IPS-15b (cell line): ENCODE measurements around the gene OR10A4.
"Not testable (repeated sequence)": the region's sequence is repeated elsewhere in the genome, so short reads cannot be mapped to it uniquely, and the experiment has no call there.

ENCODE experiments used
- H3K27me3 ChIP-seq: one replicate; pipeline ENCODE4 v1.6.1; 2013; ENCODE audit warnings: low read length; ENCODE audit not compliant: control insufficient read depth, insufficient read depth
- H3K36me3 ChIP-seq: one replicate; pipeline ENCODE4 v1.6.1; 2013; ENCODE audit warnings: low read length; ENCODE audit not compliant: control insufficient read depth, insufficient read depth
- H3K4me1 ChIP-seq: one replicate; pipeline ENCODE4 v1.6.1; 2013; ENCODE audit warnings: mild to moderate bottlenecking, low read length; ENCODE audit not compliant: control insufficient read depth, insufficient read depth
- H3K4me3 ChIP-seq: one replicate; pipeline ENCODE4 v1.5.1; 2013; ENCODE audit warnings: low read depth, low read length
- H3K9ac ChIP-seq: one replicate; pipeline ENCODE4 v1.6.1; 2013; ENCODE audit warnings: low read depth, mild to moderate bottlenecking, low read length
- H3K9me3 ChIP-seq: one replicate; pipeline ENCODE4 v1.6.1; 2013; ENCODE audit warnings: mild to moderate bottlenecking, low read length; ENCODE audit not compliant: control insufficient read depth, insufficient read depth

Gene OR10A4, protein sequence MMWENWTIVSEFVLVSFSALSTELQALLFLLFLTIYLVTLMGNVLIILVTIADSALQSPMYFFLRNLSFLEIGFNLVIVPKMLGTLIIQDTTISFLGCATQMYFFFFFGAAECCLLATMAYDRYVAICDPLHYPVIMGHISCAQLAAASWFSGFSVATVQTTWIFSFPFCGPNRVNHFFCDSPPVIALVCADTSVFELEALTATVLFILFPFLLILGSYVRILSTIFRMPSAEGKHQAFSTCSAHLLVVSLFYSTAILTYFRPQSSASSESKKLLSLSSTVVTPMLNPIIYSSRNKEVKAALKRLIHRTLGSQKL

DNA sequence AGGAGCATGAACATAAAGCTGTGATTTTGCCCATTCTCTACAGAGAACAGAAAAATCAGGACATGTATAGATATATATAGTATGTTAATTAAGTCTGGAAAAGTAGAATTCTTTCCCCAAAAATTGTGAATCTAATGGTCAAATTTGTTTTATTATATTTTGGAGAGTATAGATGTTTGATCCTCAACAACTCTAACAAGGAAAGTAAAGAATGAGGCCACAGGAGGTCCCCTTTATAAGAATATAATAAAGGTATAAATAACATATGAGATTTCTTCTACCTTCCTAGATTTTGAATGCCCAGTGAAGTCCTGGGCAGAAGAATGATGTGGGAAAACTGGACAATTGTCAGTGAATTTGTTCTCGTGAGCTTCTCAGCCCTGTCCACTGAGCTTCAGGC lies at the start of gene OR10A4:
Gene OR10A4, plus strand, starts transcription at position 301 of the 400 bp plus-strand sequence. Its CDS starts 23 bp downstream, at position 324.
- H3K27me3 ChIP-seq: no peaks in the 10 kb centered on the region
- no peak within 1 kb of the TSS for H3K9ac ChIP-seq
- no peaks in the 10 kb centered on the region for H3K36me3 ChIP-seq

DNA sequence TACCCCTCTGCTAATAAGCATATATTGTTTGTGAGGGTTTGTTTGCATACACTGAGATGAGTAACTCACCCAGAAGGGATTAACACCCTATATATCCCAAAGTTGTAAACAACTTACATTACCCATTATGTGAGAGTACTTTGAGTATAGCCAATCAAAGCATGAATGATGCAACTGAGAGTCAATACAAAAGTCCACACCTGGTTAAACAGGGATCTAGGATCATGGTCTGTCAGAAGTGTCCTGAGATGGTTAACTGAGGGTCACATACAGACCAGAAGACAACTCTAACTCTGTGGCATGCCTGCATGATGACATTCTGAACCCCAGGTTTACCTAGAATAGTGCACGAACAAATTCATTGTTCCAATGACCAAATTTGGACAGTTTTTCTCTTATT lies 48.3 kb upstream of the OR10A4 start:
- H3K27me3 ChIP-seq: no peaks in the 10 kb centered on the region
- no peak overlapping the region for H3K9ac ChIP-seq
- no peaks in the 10 kb centered on the region for H3K4me1 ChIP-seq
- no peaks in the 10 kb centered on the region for H3K9me3 ChIP-seq
- no peak overlapping the region for H3K4me3 ChIP-seq
- H3K36me3 ChIP-seq: no peaks in the 10 kb centered on the region

More for the DNA sequence above, at the start of gene OR10A4:
- H3K9me3 ChIP-seq: no peaks in the 10 kb centered on the region
- no peak within 1 kb of the TSS for H3K4me3 ChIP-seq
- no peaks in the 10 kb centered on the region for H3K4me1 ChIP-seq

DNA sequence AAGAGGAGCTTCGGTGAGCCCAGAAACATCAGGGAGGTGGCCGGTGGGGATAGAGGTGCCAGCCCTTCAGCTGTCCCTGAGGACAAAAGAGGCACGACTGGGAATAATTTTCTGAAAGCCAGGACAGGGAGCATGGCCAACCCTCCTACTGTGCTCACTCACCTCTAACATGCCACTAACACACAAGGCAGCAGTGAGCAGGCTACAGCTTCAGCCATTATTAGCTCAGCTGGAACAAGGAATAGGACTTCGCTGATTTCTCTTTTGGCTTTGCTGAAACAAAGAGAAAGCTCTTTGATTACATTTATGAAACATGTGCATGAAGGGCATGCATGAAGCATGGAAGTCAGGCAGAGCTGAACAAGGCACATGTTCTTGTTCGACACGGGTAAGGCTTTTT lies 43.1 kb upstream of the OR10A4 start:
- Histone ChIP-seq H3K27me3 (no peaks in the 10 kb centered on the region), H3K9ac (no peak overlapping the region), H3K4me1 (no peaks in the 10 kb centered on the region), H3K9me3 (no peaks in the 10 kb centered on the region), H3K4me3 (no peak overlapping the region), H3K36me3 (no peaks in the 10 kb centered on the region)

DNA sequence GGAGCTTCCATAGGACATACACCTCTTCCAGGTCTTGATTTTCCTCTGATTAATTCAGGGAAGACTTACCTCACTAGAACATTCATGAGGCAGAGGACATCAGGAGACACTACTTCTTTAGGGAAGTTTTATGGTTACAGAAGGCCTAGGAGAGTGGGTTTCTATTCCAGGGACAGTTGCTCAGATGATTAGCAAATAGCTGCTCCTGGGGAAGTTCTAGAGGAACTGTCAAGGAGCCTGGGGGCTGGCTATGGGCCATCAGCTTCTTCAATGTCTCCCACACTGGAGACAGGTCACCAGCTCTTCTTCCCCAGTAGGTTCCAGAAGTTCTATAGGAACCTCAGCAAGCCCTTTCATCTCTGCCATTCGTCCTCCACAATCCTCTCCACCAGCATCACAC lies 42.4 kb upstream of the OR10A4 start:
- no peaks in the 10 kb centered on the region for H3K36me3 ChIP-seq
- H3K4me1 ChIP-seq: no peaks in the 10 kb centered on the region

DNA sequence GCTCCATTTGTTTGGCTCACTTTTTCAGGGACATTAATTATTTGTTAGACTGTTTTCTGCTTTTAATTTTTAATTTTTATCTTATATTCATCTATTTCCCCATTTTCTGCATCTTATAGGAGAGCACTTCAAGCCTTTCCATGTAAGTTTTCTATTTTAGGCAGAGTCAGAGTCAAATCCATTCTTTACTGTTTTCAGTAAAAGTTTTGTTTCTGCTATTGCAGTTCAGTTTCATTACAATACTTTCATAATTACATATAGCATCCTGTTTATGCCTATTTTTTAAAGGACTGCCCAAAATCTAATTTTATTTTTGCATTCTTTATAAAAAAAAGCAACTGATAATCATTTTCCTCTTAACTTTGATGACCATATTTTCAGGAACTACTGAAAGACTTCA lies 34.7 kb upstream of the OR10A4 start:
- peaks cover 3% of the 10 kb centered on the region for H3K4me1 ChIP-seq
- no peaks in the 10 kb centered on the region for H3K9me3 ChIP-seq
- H3K4me3 ChIP-seq: no peak overlapping the region
- H3K36me3 ChIP-seq: no peaks in the 10 kb centered on the region
- H3K9ac ChIP-seq: no peak overlapping the region
- no peaks in the 10 kb centered on the region for H3K27me3 ChIP-seq

More for the DNA sequence above, 42.4 kb upstream of the OR10A4 start:
- Histone ChIP-seq H3K9ac (no peak overlapping the region), H3K9me3 (no peaks in the 10 kb centered on the region), H3K27me3 (no peaks in the 10 kb centered on the region), H3K4me3 (no peak overlapping the region)

DNA sequence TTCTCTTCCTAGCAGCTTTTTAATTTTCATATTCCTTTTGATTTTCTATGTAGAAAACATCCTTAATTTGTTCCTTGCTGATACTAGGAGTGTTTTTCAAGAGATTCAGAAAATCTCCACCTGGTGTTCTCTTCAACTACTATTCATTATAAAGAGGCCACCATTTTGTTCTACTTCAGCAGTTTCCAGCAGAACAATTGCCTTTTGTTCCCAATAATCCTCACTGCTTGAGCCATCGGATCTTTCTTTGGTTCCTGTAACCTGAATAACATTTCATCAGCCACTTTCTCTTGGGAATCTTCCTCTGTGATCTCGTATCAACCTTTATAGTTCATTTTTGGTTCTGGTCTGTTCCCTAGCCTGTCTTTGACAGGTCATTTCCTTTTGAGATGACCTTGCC lies 32.8 kb upstream of the OR10A4 start:
- Histone ChIP-seq H3K36me3 (no peaks in the 10 kb centered on the region), H3K27me3 (no peaks in the 10 kb centered on the region), H3K9ac (no peak overlapping the region), H3K4me1 (peaks cover 8% of the 10 kb centered on the region), H3K4me3 (no peak overlapping the region), H3K9me3 (no peaks in the 10 kb centered on the region)

DNA sequence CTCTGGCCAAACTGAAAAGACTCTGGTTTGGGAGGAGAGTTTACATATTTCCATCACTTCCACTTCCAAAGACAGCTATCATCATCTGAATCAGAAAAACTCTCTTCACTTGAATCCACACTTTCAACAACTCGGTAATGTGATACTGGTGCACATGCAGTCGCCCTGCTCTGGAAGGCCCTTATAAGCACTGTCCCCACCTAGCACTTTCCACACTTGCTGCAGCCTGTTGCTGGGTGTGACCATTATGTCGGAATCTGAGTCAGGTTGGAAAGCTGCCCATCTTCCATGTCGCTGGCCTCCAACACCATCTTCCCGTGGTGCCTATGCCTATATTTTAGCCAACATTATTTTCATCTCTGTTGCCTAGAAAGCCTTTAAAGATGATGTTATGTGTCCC lies 32.1 kb upstream of the OR10A4 start:
- H3K4me3 ChIP-seq: no peak overlapping the region
- H3K4me1 ChIP-seq: peaks cover 8% of the 10 kb centered on the region
- no peaks in the 10 kb centered on the region for H3K36me3 ChIP-seq
- H3K9ac ChIP-seq: no peak overlapping the region
- H3K9me3 ChIP-seq: no peaks in the 10 kb centered on the region
- no peaks in the 10 kb centered on the region for H3K27me3 ChIP-seq

DNA sequence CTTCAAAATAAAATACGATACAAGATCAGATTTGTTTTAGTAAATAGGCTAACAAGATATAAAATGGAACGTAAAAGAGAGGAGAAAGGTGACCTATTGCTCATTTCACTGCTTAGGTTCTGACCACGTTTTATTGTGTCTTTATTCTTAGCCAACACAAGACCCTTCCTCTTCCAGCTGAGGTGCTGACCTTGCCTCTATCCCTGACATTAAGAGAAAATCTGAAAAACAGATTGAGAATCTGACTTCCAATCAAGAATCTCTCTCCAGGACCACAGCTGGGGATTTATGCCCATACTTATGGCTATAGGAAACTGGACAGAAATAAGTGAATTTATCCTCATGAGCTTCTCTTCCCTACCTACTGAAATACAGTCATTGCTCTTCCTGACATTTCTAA lies 31.0 kb upstream of the OR10A4 start, which contains the start of gene OR10A5:
Gene OR10A5, plus strand, starts transcription at position 301 of the 400 bp plus-strand sequence. Its CDS starts 0 bp downstream, at position 301.
- Histone ChIP-seq H3K36me3 (no peaks in the 10 kb centered on the region), H3K9me3 (no peaks in the 10 kb centered on the region), H3K27me3 (no peaks in the 10 kb centered on the region), H3K4me1 (peaks cover 8% of the 10 kb centered on the region), H3K9ac (no peak within 1 kb of the TSS), H3K4me3 (no peak within 1 kb of the TSS)

DNA sequence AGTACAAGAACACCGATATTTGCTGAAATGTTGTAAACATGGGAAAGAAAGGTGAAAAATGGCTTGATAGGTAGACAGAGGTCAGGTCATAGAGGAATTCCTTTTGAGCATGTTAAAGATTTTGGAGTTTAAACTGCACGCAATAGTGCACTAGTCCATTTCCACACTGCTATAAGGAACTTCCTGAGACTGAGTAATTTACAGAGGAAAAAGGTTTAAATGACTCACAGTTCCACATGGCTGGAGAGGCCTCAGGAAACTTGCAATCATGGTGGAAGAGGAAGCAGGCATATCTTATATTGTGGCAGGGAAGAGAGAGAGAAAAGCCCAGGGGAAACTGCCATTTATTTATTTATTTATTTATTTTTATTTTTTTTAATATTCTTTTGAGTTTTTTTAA lies 25.9 kb upstream of the OR10A4 start:
- Histone ChIP-seq H3K4me1 (peaks cover 4% of the 10 kb centered on the region), H3K36me3 (no peaks in the 10 kb centered on the region)

DNA sequence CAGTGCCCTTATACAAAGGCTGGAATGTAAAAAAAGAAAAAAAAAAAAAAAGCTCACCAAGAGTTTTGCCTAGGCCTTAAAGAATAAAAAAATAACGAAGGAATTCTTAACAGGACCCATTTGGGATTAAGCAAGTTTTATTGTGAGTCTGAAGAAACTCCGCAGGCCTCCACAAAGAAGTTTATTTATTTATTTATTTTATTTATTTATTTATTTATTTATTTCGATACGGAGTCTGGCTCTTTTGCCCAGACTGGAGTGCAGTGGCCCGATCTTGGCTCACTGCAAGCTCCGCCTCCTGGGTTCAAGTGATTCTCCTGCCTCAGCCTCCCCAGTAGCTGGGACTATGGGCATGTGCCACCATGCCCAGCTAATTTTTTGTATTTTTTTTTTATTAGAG lies 21.6 kb upstream of the OR10A4 start:
- not testable (repeated sequence) for H3K27me3 ChIP-seq, H3K4me1 ChIP-seq, H3K9ac ChIP-seq, H3K36me3 ChIP-seq, H3K4me3 ChIP-seq, H3K9me3 ChIP-seq

More for the DNA sequence above, 25.9 kb upstream of the OR10A4 start:
- no peaks in the 10 kb centered on the region for H3K9me3 ChIP-seq
- no peak overlapping the region for H3K9ac ChIP-seq
- no peaks in the 10 kb centered on the region for H3K27me3 ChIP-seq
- no peak overlapping the region for H3K4me3 ChIP-seq

DNA sequence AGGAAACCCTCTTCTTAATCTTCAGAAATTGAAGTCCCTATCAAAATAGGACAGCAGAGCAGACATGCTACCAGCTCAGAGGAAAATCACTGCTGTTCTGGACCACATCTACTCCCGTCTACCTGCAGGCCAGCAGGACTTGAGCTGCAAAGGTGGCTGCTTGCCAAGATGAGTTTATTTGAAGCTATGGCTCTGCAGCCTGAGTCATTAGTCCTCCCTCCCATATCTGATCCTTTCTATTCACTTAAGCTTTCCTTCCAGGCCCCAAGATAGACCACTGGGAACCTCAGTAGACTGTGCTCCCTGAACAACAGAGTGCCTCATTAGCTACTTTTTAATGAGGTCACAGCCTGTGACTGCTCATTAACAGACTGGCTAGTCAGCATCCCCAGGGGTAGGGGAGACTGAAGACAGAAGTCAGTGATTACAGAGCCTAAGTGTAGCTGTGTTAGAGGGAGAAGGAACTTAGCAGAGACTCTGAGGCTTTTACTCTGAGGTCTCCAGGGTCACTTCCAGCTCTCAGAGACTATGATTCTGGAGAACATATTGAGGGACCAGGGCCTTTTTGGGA lies 20.4 kb upstream of the OR10A4 start:
- H3K36me3 ChIP-seq: no peaks in the 10 kb centered on the region
- H3K4me3 ChIP-seq: no peak overlapping the region
- H3K9ac ChIP-seq: no peak overlapping the region
- no peaks in the 10 kb centered on the region for H3K27me3 ChIP-seq
- H3K4me1 ChIP-seq: no peaks in the 10 kb centered on the region
- no peaks in the 10 kb centered on the region for H3K9me3 ChIP-seq

DNA sequence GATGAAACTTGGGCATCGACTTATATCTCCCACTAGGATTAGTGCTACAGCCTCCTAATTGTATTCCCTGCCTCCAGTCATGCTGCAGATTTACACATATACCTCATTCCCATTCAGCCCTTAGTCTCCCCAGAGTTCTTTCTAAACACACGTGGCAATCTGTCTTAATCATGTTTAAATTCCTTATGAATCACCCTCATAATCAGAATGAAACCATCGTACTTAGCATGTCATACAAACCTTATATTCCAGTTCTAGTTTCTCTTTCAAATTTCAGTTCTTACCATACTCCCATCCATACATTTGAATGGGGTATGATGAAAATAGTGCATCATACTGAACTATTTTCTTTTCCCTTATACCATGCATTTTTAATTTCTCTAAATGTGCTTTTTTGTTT lies 19.6 kb upstream of the OR10A4 start:
- H3K27me3 ChIP-seq: no peaks in the 10 kb centered on the region
- no peaks in the 10 kb centered on the region for H3K9me3 ChIP-seq
- H3K9ac ChIP-seq: no peak overlapping the region
- no peaks in the 10 kb centered on the region for H3K4me1 ChIP-seq
- no peaks in the 10 kb centered on the region for H3K36me3 ChIP-seq
- no peak overlapping the region for H3K4me3 ChIP-seq
